Cardiac septum (tissue), 1 donor: ENCODE measurements around the gene PDE4DIP. TPM values are rescaled to one million over a fixed set of nuclear protein-coding genes. Genes with fewer than 3 reads are reported as not detected.
"Not testable (repeated sequence)": the region's sequence is repeated elsewhere in the genome, so short reads cannot be mapped to it uniquely, and the experiment has no call there.

Source experiments
- DNase-seq: peaks from one replicate; pipeline ENCODE4 v3.0.0-alpha.2; 2020; ENCODE audit warnings: low spot score
- intact Hi-C: fragments of 100-400 bp; cut with DNase I; formaldehyde crosslinking; loops from one replicate; pipeline ENCODE4 v1.14.0; 2022
- total RNA-seq: library from RNA; stranded (reverse); fragmentation: NEBNext Ultra II Directional; extraction: Animal tissue kit (Norgen Biotek cat#: 25700); gene quantifications from one replicate; pipeline ENCODE4 v1.2.1, GENCODE V29; 2021
- donor health status: DM: no; HTN: no; CAD: no.

Gene PDE4DIP
- total RNA-seq, 1 donor from 2014 or later, result 3,632 TPM

DNA sequence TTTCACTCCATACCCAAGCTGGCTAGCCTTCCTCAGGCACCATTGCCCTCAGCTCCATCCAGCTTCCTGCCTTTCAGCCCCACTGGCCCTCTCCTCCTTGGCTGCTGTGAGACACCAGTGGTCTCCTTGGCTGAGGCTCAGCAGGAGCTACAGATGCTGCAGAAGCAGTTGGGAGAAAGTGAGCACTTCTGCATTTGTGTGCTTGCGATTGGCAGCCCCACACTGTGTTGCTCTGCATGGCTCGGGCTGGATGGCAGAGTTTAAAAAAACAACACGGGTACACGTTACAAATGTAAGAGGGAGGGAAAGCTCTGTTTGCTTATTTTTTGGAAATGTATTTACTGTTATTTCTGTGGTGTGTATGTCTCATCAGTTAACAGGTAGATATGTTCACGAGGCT is 168.4 kb downstream of the PDE4DIP start:
- DNase-seq, intact Hi-C loops: not testable (repeated sequence)

DNA sequence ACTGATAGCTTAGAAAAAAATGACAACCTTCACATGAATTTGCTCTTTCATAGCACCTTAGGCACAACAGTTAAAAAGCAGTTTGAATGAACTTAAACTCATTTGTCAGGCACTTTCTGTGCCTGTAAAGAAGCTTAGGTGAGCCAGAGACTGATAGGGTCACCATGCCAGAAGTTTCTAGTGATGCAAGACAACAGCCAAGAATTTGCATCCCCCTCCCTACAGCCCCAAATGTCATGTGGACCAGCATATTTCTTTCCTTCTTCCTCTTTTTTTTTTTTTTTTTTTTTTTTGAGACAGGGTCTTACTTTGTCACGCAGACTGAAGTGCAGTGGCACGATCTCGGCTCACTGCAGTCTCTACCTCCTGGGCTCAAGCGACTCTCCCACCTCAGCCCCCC is 169.3 kb downstream of the PDE4DIP start:
- DNase-seq, intact Hi-C loops: not testable (repeated sequence)

DNA sequence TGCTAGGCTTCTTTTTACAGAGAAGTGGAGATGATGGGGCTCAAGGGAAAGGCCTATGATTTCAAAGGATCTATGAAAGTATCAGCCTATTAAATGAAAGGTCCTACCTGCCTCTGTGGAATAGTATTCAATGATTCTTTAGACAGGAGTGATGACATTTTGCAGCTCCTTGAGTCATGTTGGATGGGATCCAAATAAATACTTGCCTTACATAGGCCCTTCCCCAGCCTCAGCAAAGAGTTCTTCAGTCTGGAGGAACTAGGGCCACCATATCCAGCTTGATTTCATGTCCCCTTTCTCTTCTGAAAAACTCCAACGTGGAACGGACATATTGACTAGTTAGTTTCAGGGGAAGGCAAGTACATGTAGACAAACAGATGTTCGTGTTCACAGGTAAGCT is 171.3 kb downstream of the PDE4DIP start:
- intact Hi-C loops, DNase-seq: not testable (repeated sequence)

DNA sequence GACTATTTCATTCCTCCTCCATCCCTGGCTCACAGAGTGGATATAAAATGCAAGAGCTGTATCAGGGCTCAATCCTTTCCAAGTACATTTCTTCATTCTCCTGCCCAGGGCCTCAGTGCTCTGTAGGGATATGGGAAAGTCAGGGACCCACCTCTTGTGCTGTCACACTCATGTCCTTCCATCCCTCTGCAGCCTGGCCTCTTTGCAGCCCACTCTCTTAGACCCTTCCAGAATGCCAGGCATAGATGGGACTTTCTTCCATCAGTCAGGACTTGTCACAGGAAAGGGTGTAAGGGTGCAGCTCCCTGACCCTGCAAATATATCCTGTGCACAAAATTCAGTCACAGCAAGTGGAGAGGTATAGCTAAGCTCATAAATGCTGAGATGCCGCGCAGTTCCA is 172.4 kb downstream of the PDE4DIP start:
- intact Hi-C loops, DNase-seq: not testable (repeated sequence)

- intact Hi-C loops, DNase-seq: not testable (repeated sequence)
Observed at GRCh38 chr1:149018577-149018976, 174.3 kb downstream of the PDE4DIP start.

DNA sequence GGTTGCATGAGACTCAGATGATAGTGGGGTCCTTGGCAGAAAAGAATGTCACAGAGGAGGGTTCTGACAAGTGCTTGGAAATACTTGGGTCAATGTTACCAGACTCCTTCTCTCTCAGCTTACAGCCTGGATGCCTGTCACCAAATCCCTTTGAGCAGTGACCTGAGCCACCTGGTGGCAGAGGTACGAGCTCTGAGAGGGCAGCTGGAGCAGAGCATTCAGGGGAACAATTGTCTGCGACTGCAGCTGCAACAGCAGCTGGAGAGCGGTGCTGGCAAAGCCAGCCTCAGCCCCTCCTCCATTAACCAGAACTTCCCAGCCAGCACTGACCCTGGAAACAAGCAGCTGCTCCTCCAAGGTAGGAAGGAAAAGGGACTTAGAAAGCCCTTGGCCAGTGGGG is 180.1 kb downstream of the PDE4DIP start:
- intact Hi-C loops, DNase-seq: not testable (repeated sequence)

GRCh38 chr1:149033916-149034315 is 189.7 kb downstream of the PDE4DIP start:
- intact Hi-C loops, DNase-seq: not testable (repeated sequence)

GRCh38 chr1:149043056-149043455 is 198.8 kb downstream of the PDE4DIP start:
- DNase-seq, result peak; percentile 73
- intact Hi-C loops, result not testable (repeated sequence)

DNA sequence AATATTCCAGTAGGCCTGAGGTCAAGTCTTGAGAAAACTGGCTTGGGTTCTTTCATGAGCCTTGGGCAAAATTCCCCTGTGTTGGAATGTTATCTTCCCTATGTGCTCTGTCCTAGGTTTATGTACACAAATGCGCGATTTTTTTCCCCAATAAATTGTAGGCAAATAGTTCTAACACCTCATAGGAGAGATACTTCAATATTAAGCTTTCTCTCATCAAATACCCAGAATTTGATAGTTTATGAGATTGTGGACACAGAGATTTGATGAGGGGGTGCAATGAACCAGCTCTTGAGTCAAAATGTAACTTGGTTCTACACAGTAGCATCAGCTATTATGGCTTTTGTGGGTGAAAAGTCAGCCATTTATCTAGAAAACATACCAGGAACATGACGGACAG is 220.4 kb downstream of the PDE4DIP start:
- DNase-seq, intact Hi-C loops: not testable (repeated sequence)

GRCh38 chr1:149075505-149076127 is 231.4 kb downstream of the PDE4DIP start:
- DNase-seq, intact Hi-C loops: not testable (repeated sequence)

Other genes starting within 250 kb of the PDE4DIP start
- gene NBPF14, start 248.4 kb upstream of the PDE4DIP start, total RNA-seq, result 11.9 TPM
- gene NUDT4B, start 95.7 kb upstream of the PDE4DIP start, total RNA-seq, result not detected